Endothelial cell of umbilical vein (primary cell): ENCODE results near the gene GPR42. TPM values are rescaled to one million over a fixed set of nuclear protein-coding genes. Genes with fewer than 3 reads are reported as not detected.

Source experiments
- BruUV-seq: library from RNA; stranded (reverse); fragments of 400-500 nt; replicated peaks from 2 replicates; lab custom pipeline; 2021; lab: Mats Ljungman, UMichigan
- CTCF ChIA-PET: fragments of 300-600, 350-600 bp; sonication (Branson Sonifier 250); formaldehyde crosslinking; loops from one replicate; lab custom pipeline; 2021; ENCODE audit warnings: antibody characterized with exemption, inconsistent platforms; lab: Charles Lee
- POLR2A ChIA-PET: fragments of 300-600, 350-600 bp; sonication (Branson Sonifier 250); formaldehyde crosslinking; loops from one replicate; lab custom pipeline; 2021; ENCODE audit warnings: antibody characterized with exemption, inconsistent platforms; lab: Charles Lee
- DNase-seq: peaks from one replicate; pipeline ENCODE4 v3.0.0-alpha.2; 2011; ENCODE audit warnings: low read depth, low spot score
- FAIRE-seq: peaks from 2 replicates; lab custom pipeline; 2011; peaks lifted over from hg19 to GRCh38; lab: Jason Lieb, UNC
- H2AFZ ChIP-seq: 2 replicates; pipeline ENCODE4 v1.6.0; 2012; ENCODE audit warnings: low read depth, low read length, control low read depth, inconsistent platforms
- H3K27ac ChIP-seq: 2 replicates; pipeline ENCODE4 v1.5.1; 2011; ENCODE audit warnings: low read depth, mild to moderate bottlenecking, control low read depth, low read length, moderate library complexity; ENCODE audit not compliant: insufficient read depth
- H3K27me3 ChIP-seq, 2 experiments: 2 replicates each; pipeline versions ENCODE4 v1.6.0 to v1.6.1; 2011; ENCODE audit warnings: low read length in 2 of 2, mixed read lengths in 1 of 2; ENCODE audit not compliant: control insufficient read depth in 2 of 2, insufficient read depth in 2 of 2
- H3K36me3 ChIP-seq, 2 experiments: 2 replicates in 1 of 2; 3 replicates in 1 of 2; pipeline ENCODE4 v1.5.1; 2011; ENCODE audit warnings: low read length in 2 of 2, mild to moderate bottlenecking in 1 of 2, moderate library complexity in 1 of 2; ENCODE audit not compliant: control insufficient read depth in 2 of 2, insufficient read depth in 2 of 2; ENCODE audit errors: extremely low read depth in 1 of 2
- H3K4me1 ChIP-seq: 3 replicates; pipeline ENCODE4 v1.5.1; 2011; ENCODE audit warnings: mild to moderate bottlenecking, low read length; ENCODE audit not compliant: control insufficient read depth, insufficient read depth; ENCODE audit errors: extremely low read depth
- H3K4me2 ChIP-seq: 2 replicates; pipeline ENCODE4 v1.6.1; 2011; ENCODE audit warnings: low read length, control low read depth, mixed read lengths; ENCODE audit not compliant: insufficient read depth
- H3K4me3 ChIP-seq, 3 experiments: fragments of 200-600 bp in 1 of 3; sonication (generic), shearing (Covaris generic) in 1 of 3; replicated peaks in 1 of 3; 2 replicates each; pipeline ENCODE4 v1.5.1; 2011 to 2016; ENCODE audit warnings: control low read depth in 3 of 3, low read length in 3 of 3, mild to moderate bottlenecking in 2 of 3, inconsistent platforms in 1 of 3, low read depth in 1 of 3, moderate library complexity in 1 of 3; ENCODE audit not compliant: insufficient read depth in 1 of 3
- H3K79me2 ChIP-seq: 2 replicates; pipeline ENCODE4 v1.6.0; 2012; ENCODE audit warnings: low read length, inconsistent platforms; ENCODE audit not compliant: control insufficient read depth, insufficient read depth
- H3K9ac ChIP-seq: replicated peaks from 2 replicates; pipeline ENCODE3; 2011; ENCODE audit warnings: low read length, control low read depth; ENCODE audit not compliant: insufficient read depth; ENCODE audit errors: extremely low read depth
- H3K9me1 ChIP-seq: replicated peaks from 3 replicates; pipeline ENCODE4 v1.6.0; 2011; ENCODE audit warnings: mild to moderate bottlenecking, low read length; ENCODE audit not compliant: control insufficient read depth, insufficient read depth; ENCODE audit errors: extremely low read depth
- H3K9me3 ChIP-seq: replicated peaks from 2 replicates; pipeline ENCODE4 v1.5.1; 2012; ENCODE audit warnings: low read length, inconsistent platforms; ENCODE audit not compliant: control insufficient read depth, insufficient read depth
- H4K20me1 ChIP-seq: replicated peaks from 2 replicates; pipeline ENCODE3; 2011; ENCODE audit warnings: mild to moderate bottlenecking, low read length; ENCODE audit not compliant: control insufficient read depth, insufficient read depth; ENCODE audit errors: extremely low read depth
- CTCF ChIP-seq, 2 donors: IDR thresholded peaks; 1 replicate in 1 of 2; 2 replicates in 1 of 2; pipeline ENCODE4 v1.5.1; 2011; ENCODE audit warnings: low read length in 2 of 2, mild to moderate bottlenecking in 2 of 2, moderate library complexity in 2 of 2, control low read depth in 1 of 2, inconsistent platforms in 1 of 2, low read depth in 1 of 2; ENCODE audit not compliant: insufficient read depth in 1 of 2; ENCODE audit errors: extremely low read depth in 1 of 2
- EZH2 ChIP-seq: IDR thresholded peaks from 2 replicates; pipeline ENCODE4 v1.6.1; 2012; ENCODE audit warnings: borderline replicate concordance, low read depth, mild to moderate bottlenecking, moderate library complexity, low read length, inconsistent platforms; ENCODE audit not compliant: severe bottlenecking
- FOS ChIP-seq: IDR thresholded peaks from 2 replicates; pipeline ENCODE4 v1.6.1; 2011; ENCODE audit warnings: mild to moderate bottlenecking, low read length, moderate library complexity, borderline replicate concordance; ENCODE audit not compliant: insufficient read depth
- GATA2 ChIP-seq: IDR thresholded peaks from 2 replicates; pipeline ENCODE4 v1.7.0; 2011; ENCODE audit warnings: low read depth, mild to moderate bottlenecking, moderate library complexity, mixed read lengths, low read length; ENCODE audit not compliant: insufficient read length, insufficient read depth
- JUN ChIP-seq: IDR thresholded peaks from 2 replicates; pipeline ENCODE4 v1.6.1; 2011; ENCODE audit warnings: borderline replicate concordance, low read depth; ENCODE audit not compliant: insufficient read length, insufficient read depth
- MAX ChIP-seq: IDR thresholded peaks from 2 replicates; pipeline ENCODE4 v1.6.1; 2011; ENCODE audit not compliant: insufficient read depth, insufficient read length
- MYC ChIP-seq: IDR thresholded peaks from one replicate; pipeline ENCODE4 v1.6.1; 2011; ENCODE audit warnings: mild to moderate bottlenecking, low read depth, low read length
- POLR2A ChIP-seq: IDR thresholded peaks from 2 replicates; pipeline ENCODE4 v1.6.1; 2012; ENCODE audit warnings: low read depth, mild to moderate bottlenecking, control low read depth, low read length
- POLR2AphosphoS5 ChIP-seq: IDR thresholded peaks from 2 replicates; pipeline ENCODE4 v1.6.1; 2012; ENCODE audit warnings: low read depth, mild to moderate bottlenecking, control low read depth, low read length, moderate library complexity; ENCODE audit not compliant: insufficient read depth
- dilution Hi-C: fragments of 300-500 bp; cut with MboI; formaldehyde crosslinking; loops from one replicate; pipeline ENCODE4 v1.15.0; 2019; ENCODE audit warnings: low sequenced_read_pairs; ENCODE audit not compliant: extremely low pct_ligation_motif_present
- intact Hi-C: fragments of 100-400 bp; cut with micrococcal nuclease; formaldehyde crosslinking; loops from one replicate; pipeline ENCODE4 v1.10.0; 2022
- polyA plus RNA-seq, 4 experiments: library from polyadenylated mRNA; depleted of rRNA in 3 of 4; stranded (reverse) in 3 of 4; unstranded in 1 of 4; fragments of >200 nt; gene quantifications; 2 replicates each; pipeline versions ENCODE4 v1.2.1 to v1.2.3, GENCODE V29; 2011 to 2012; ENCODE audit warnings: missing spikeins in 1 of 4
- total RNA-seq: library from RNA; stranded (reverse); gene quantifications from 2 replicates; pipeline ENCODE4 v1.2.3, GENCODE V29; 2021

GPR42 gene
- total and polyA plus RNA-seq, 2 donors (not counting 3 experiments of a cell fraction or from before 2014, with no cell fraction given) = not detected

GRCh38 chr19:35419805-35420204, 48.9 kb downstream of the GPR42 start:
- Histone ChIP-seq H3K4me1 (no peaks in the 10 kb centered on the region), H3K36me3 (no peaks in the 10 kb centered on the region), H4K20me1 (no peaks in the 10 kb centered on the region), H3K79me2 (no peaks in the 10 kb centered on the region), H2AFZ (no peak overlapping the region), H3K9me3 (no peaks in the 10 kb centered on the region), H3K9ac (no peak overlapping the region), H3K4me2 (no peak overlapping the region), H3K27me3 (no peaks in the 10 kb centered on the region), H3K9me1 (no peaks in the 10 kb centered on the region), H3K27ac (no peak overlapping the region), H3K4me3 (no peak overlapping the region)
- intact Hi-C loops (no loop called here), dilution Hi-C loops (no loop called here)
- POLR2A ChIA-PET = no interaction called here
- no peak for DNase-seq
- BruUV-seq = no TSS peak
- no peak for TF ChIP-seq CTCF (IDR thresholded peaks at IDR 0.05; ENCODE audit: extremely low read depth in 1 of 2, insufficient read depth in 1 of 2, low read depth in 1 of 2, low read length in 2 of 2)
- CTCF ChIA-PET = interaction anchor here (1.0 kb wide), 1 partner anchor 75 kb away, joined by 3 read pairs; no protein-coding TSS in a partner anchor
- FAIRE-seq = no peak

GRCh38 chr19:35421362-35421761, 50.5 kb downstream of the GPR42 start:
- intact Hi-C loops = no loop called here
- FAIRE-seq = no peak
- Histone ChIP-seq H3K27ac (no peak overlapping the region), H3K4me2 (no peak overlapping the region), H3K27me3 (no peaks in the 10 kb centered on the region), H3K4me1 (no peaks in the 10 kb centered on the region), H3K4me3 (no peak overlapping the region), H3K9me3 (no peaks in the 10 kb centered on the region), H3K9me1 (no peaks in the 10 kb centered on the region), H3K79me2 (no peaks in the 10 kb centered on the region), H2AFZ (no peak overlapping the region), H3K9ac (no peak overlapping the region), H3K36me3 (no peaks in the 10 kb centered on the region), H4K20me1 (no peaks in the 10 kb centered on the region)
- no TSS peak for BruUV-seq
- ChIA-PET POLR2A (no interaction called here), CTCF (no interaction called here)
- no peak for DNase-seq
- TF ChIP-seq FOS (no peak), POLR2A (no peak), CTCF (IDR thresholded peaks at IDR 0.05; ENCODE audit: extremely low read depth in 1 of 2, insufficient read depth in 1 of 2, low read depth in 1 of 2, low read length in 2 of 2) (no peak), MAX (no peak), MYC (no peak), EZH2 (no peak), GATA2 (no peak), POLR2AphosphoS5 (no peak), JUN (no peak)
- dilution Hi-C loops = no loop called here
